Measurements from ENCODE around the gene HMGN4. TPM values are rescaled to one million over a fixed set of nuclear protein-coding genes. Genes with fewer than 3 reads are reported as not detected.
"Not testable (repeated sequence)": the region's sequence is repeated elsewhere in the genome, so short reads cannot be mapped to it uniquely, and the experiment has no call there.

The HMGN4 gene
- total RNA-seq, 1 donor from 2014 or later, result 88.5 TPM

DNA sequence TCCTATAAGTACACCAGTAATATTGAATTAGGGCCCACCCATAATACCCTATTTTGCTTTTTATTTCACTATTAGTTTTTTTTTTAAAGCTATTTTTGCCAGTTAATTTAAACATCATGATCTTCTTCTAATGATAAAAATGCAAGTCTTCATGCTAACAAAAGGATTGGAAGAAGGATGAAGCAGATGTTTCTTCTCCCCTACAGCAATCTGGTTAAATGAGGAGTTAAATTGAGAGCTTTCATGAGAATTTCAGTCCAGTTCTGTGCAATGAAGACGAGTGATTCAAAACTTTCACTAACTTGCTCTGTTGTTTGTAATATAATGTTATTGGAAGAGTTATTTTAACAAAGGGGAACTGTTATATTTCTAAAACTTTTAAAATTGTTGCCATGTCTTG lies 3.4 kb downstream of the HMGN4 start:
- no peak for TF ChIP-seq CTCF (IDR thresholded peaks at IDR 0.05; ENCODE audit: insufficient read depth, low read length, poor library complexity, severe bottlenecking)
- Histone ChIP-seq H3K27me3 (ENCODE audit: control insufficient read depth, insufficient read depth, low read length) (no peaks in the 10 kb centered on the region), H3K4me3 (ENCODE audit: low read depth, low read length) (no peak overlapping the region), H3K36me3 (ENCODE audit: control insufficient read depth, insufficient read depth, low read length) (peaks cover 4% of the 10 kb centered on the region)
- DNase-seq (ENCODE audit: low read depth), result no peak

DNA sequence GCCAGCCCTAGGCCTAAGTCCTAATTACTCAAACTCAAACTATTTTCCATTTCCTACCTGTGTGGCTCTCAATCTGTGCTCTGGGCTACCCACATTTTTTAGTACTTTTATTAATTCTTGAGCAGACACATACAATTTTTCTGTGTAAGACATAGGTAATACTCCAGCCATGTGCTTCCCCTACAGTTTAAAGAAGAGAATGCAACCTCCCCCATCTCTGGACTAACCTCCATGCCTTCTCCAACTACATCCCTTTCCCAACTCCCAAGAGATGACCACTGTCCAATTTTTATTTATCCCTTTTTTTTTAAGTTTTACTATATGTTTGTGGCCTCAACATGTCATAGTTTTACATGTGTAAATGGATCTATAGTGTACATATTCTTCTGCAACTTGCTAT lies 5.8 kb downstream of the HMGN4 start:
- no peak for DNase-seq (ENCODE audit: low read depth)
- Histone ChIP-seq H3K4me3 (ENCODE audit: low read depth, low read length) (no peak overlapping the region), H3K36me3 (ENCODE audit: control insufficient read depth, insufficient read depth, low read length) (peaks cover 4% of the 10 kb centered on the region), H3K27me3 (ENCODE audit: control insufficient read depth, insufficient read depth, low read length) (no peaks in the 10 kb centered on the region)
- TF ChIP-seq CTCF (IDR thresholded peaks at IDR 0.05; ENCODE audit: insufficient read depth, low read length, poor library complexity, severe bottlenecking), result peak; percentile 38

DNA sequence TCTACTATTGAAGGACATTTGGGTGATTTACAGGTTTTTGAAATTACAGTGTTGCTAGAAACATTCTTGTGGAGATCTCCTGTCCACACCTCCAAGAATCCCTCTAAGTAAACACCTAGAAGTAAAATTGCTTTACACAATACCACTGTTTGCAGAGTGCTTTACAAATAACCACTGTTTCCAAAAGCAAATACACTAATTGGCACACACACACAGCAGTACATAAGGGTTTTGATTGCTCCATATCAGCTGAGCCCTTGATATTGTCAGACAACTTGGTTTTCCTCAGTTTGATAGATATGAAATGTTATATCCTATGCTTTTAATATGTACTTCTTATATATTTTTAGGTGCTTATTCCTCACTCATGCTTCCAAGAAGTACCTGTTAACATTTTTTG lies 6.3 kb downstream of the HMGN4 start:
- DNase-seq (ENCODE audit: low read depth), result no peak
- Histone ChIP-seq H3K27me3 (ENCODE audit: control insufficient read depth, insufficient read depth, low read length) (no peaks in the 10 kb centered on the region), H3K36me3 (ENCODE audit: control insufficient read depth, insufficient read depth, low read length) (peaks cover 4% of the 10 kb centered on the region), H3K4me3 (ENCODE audit: low read depth, low read length) (no peak overlapping the region)
- no peak for TF ChIP-seq CTCF (IDR thresholded peaks at IDR 0.05; ENCODE audit: insufficient read depth, low read length, poor library complexity, severe bottlenecking)

GRCh38 chr6:26545627-26546026 lies 7.5 kb downstream of the HMGN4 start:
- DNase-seq (ENCODE audit: low read depth), result no peak
- Histone ChIP-seq H3K4me3 (ENCODE audit: low read depth, low read length) (no peak overlapping the region), H3K27me3 (ENCODE audit: control insufficient read depth, insufficient read depth, low read length) (no peaks in the 10 kb centered on the region), H3K36me3 (ENCODE audit: control insufficient read depth, insufficient read depth, low read length) (peaks cover 4% of the 10 kb centered on the region)
- TF ChIP-seq CTCF (IDR thresholded peaks at IDR 0.05; ENCODE audit: insufficient read depth, low read length, poor library complexity, severe bottlenecking), result no peak

- not testable (repeated sequence) for H3K4me3 ChIP-seq (ENCODE audit: low read depth, low read length); H3K27me3 ChIP-seq (ENCODE audit: control insufficient read depth, insufficient read depth, low read length); H3K36me3 ChIP-seq (ENCODE audit: control insufficient read depth, insufficient read depth, low read length); DNase-seq (ENCODE audit: low read depth)
Observed at GRCh38 chr6:26547363-26547762, 9.2 kb downstream of the HMGN4 start.

DNA sequence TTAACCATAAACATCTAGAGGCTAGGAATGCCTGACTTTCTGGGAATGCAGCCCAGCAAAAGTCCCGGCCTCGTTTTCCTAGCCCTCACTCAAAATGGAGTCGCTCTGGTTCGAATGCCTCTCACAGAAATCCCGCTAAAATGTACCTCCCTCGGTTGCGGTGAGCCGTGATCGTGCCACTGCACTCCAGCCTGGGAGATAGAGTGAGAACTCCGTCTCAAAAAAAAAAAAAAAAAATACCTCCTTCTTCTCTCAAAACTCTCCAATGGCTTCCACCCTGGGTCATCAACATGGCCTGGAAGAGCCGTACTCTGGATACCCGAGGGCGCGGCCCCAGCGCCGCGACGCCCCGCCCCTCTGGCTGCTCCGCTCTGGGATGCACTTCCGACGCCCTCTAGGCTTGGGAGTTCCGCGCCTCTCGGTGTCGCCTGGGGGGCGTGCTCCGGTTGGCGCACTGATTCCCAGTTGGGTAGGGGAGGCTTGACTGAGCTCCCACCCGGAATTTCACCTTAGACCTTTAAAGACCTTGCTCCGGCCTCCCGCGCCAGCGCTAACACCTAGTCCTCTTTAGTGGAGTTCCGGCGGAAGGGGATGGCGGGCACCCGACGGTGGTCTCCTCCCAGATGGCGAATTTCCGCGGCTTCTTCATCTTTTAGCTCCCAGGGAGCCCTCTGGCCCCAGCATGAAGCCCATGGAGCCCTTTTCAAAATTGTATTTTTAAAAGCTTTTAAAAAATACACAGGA lies 12.3 kb downstream of the HMGN4 start:
- TF ChIP-seq CTCF (IDR thresholded peaks at IDR 0.05; ENCODE audit: insufficient read depth, low read length, poor library complexity, severe bottlenecking), result peak; percentile 18
- Histone ChIP-seq H3K27me3 (ENCODE audit: control insufficient read depth, insufficient read depth, low read length) (no peaks in the 10 kb centered on the region), H3K4me3 (ENCODE audit: low read depth, low read length) (peak overlapping the region; percentile 53), H3K36me3 (ENCODE audit: control insufficient read depth, insufficient read depth, low read length) (peaks cover 2% of the 10 kb centered on the region)
- no peak for DNase-seq (ENCODE audit: low read depth)

All from kidney epithelial cell (primary cell).